ES-I3 (cell line): ENCODE measurements around the gene CTSO.
"Not testable (repeated sequence)": the region's sequence is repeated elsewhere in the genome, so short reads cannot be mapped to it uniquely, and the experiment has no call there.

Source experiments
- H3K36me3 ChIP-seq: 2 replicates; pipeline ENCODE4 v1.6.1; 2013; ENCODE audit warnings: mild to moderate bottlenecking, low read length, control low read depth, moderate library complexity; ENCODE audit not compliant: insufficient read depth
- H3K4me1 ChIP-seq: 2 replicates; pipeline ENCODE4 v1.6.1; 2013; ENCODE audit warnings: mild to moderate bottlenecking, control low read depth, low read length; ENCODE audit not compliant: insufficient read depth
- H3K9ac ChIP-seq: 2 replicates; pipeline ENCODE4 v1.6.1; 2013; ENCODE audit warnings: low read depth, mild to moderate bottlenecking, low read length, moderate library complexity
- H3K9me3 ChIP-seq: 2 replicates; pipeline ENCODE4 v1.6.1; 2013; ENCODE audit warnings: mild to moderate bottlenecking, low read length, moderate library complexity; ENCODE audit not compliant: control insufficient read depth, insufficient read depth

Gene CTSO

GRCh38 chr4:155941820-155942219 is 11.8 kb downstream of the CTSO start:
- Histone ChIP-seq H3K9ac (no peak overlapping the region), H3K9me3 (no peaks in the 10 kb centered on the region), H3K4me1 (no peaks in the 10 kb centered on the region), H3K36me3 (no peaks in the 10 kb centered on the region)

GRCh38 chr4:155941085-155941790 is 12.4 kb downstream of the CTSO start:
- Histone ChIP-seq H3K4me1 (no peaks in the 10 kb centered on the region), H3K9ac (no peak overlapping the region), H3K9me3 (no peaks in the 10 kb centered on the region), H3K36me3 (no peaks in the 10 kb centered on the region)

GRCh38 chr4:155935389-155935986 is 18.2 kb downstream of the CTSO start:
- Histone ChIP-seq H3K4me1 (no peaks in the 10 kb centered on the region), H3K9ac (no peak overlapping the region), H3K9me3 (no peaks in the 10 kb centered on the region)

GRCh38 chr4:155934634-155935033 is 19.0 kb downstream of the CTSO start:
- not testable (repeated sequence) for H3K9ac ChIP-seq, H3K9me3 ChIP-seq, H3K4me1 ChIP-seq, H3K36me3 ChIP-seq

More at GRCh38 chr4:155935389-155935986, 18.2 kb downstream of the CTSO start:
- no peaks in the 10 kb centered on the region for H3K36me3 ChIP-seq

GRCh38 chr4:155931634-155932033 is 22.0 kb downstream of the CTSO start:
- Histone ChIP-seq H3K9me3 (no peaks in the 10 kb centered on the region), H3K4me1 (no peaks in the 10 kb centered on the region), H3K36me3 (no peaks in the 10 kb centered on the region), H3K9ac (no peak overlapping the region)

GRCh38 chr4:155930330-155930729 is 23.3 kb downstream of the CTSO start:
- no peaks in the 10 kb centered on the region for H3K9me3 ChIP-seq
- H3K4me1 ChIP-seq, result no peaks in the 10 kb centered on the region
- H3K9ac ChIP-seq, result no peak overlapping the region
- no peaks in the 10 kb centered on the region for H3K36me3 ChIP-seq

- no peaks in the 10 kb centered on the region for H3K4me1 ChIP-seq
- H3K36me3 ChIP-seq, result no peaks in the 10 kb centered on the region
- H3K9me3 ChIP-seq, result no peaks in the 10 kb centered on the region
- H3K9ac ChIP-seq, result no peak overlapping the region
Observed at GRCh38 chr4:155929833-155930232, 23.8 kb downstream of the CTSO start.

GRCh38 chr4:155924637-155925036 is 29.0 kb downstream of the CTSO start:
- no peaks in the 10 kb centered on the region for H3K36me3 ChIP-seq
- H3K9me3 ChIP-seq, result no peaks in the 10 kb centered on the region
- H3K4me1 ChIP-seq, result no peaks in the 10 kb centered on the region
- H3K9ac ChIP-seq, result no peak overlapping the region

- no peaks in the 10 kb centered on the region for H3K4me1 ChIP-seq
- no peaks in the 10 kb centered on the region for H3K9me3 ChIP-seq
- no peak overlapping the region for H3K9ac ChIP-seq
- H3K36me3 ChIP-seq, result no peaks in the 10 kb centered on the region
Observed at GRCh38 chr4:155921597-155921996, 32.1 kb downstream of the CTSO start.

GRCh38 chr4:155914782-155915181 is 38.9 kb downstream of the CTSO start:
- H3K4me1 ChIP-seq, result no peaks in the 10 kb centered on the region
- no peaks in the 10 kb centered on the region for H3K9me3 ChIP-seq
- H3K36me3 ChIP-seq, result no peaks in the 10 kb centered on the region
- no peak overlapping the region for H3K9ac ChIP-seq

- Histone ChIP-seq H3K36me3 (no peaks in the 10 kb centered on the region), H3K4me1 (no peaks in the 10 kb centered on the region), H3K9me3 (no peaks in the 10 kb centered on the region), H3K9ac (no peak overlapping the region)
Observed at GRCh38 chr4:155911905-155912304, 41.8 kb downstream of the CTSO start.

GRCh38 chr4:155909615-155910226 is 43.9 kb downstream of the CTSO start:
- Histone ChIP-seq H3K9me3 (no peaks in the 10 kb centered on the region), H3K9ac (no peak overlapping the region), H3K4me1 (no peaks in the 10 kb centered on the region), H3K36me3 (no peaks in the 10 kb centered on the region)

- Histone ChIP-seq H3K9ac (no peak overlapping the region), H3K36me3 (no peaks in the 10 kb centered on the region)
Observed at GRCh38 chr4:155908187-155909139, 45.2 kb downstream of the CTSO start.

GRCh38 chr4:155907556-155907955 is 46.1 kb downstream of the CTSO start:
- no peaks in the 10 kb centered on the region for H3K4me1 ChIP-seq
- H3K9me3 ChIP-seq, result no peaks in the 10 kb centered on the region
- H3K36me3 ChIP-seq, result no peaks in the 10 kb centered on the region
- no peak overlapping the region for H3K9ac ChIP-seq

More at GRCh38 chr4:155908187-155909139, 45.2 kb downstream of the CTSO start:
- H3K9me3 ChIP-seq, result no peaks in the 10 kb centered on the region
- H3K4me1 ChIP-seq, result no peaks in the 10 kb centered on the region
